Peyer's patch (tissue), 4 donors: ENCODE results near the gene TSPAN18. TPM values are rescaled to one million over a fixed set of nuclear protein-coding genes. Genes with fewer than 3 reads are reported as not detected.

ENCODE experiments used
- DNase-seq, 3 donors: peaks; one replicate each; pipeline ENCODE4 v3.0.0-alpha.2; 2017 to 2019
- H3K27ac ChIP-seq, 4 donors: fragments of 200-600 bp; sonication (generic); one replicate each; pipeline ENCODE4 v1.5.1; 2016 to 2019
- H3K27me3 ChIP-seq, 2 donors: fragments of 200-600 bp; sonication (generic); one replicate each; pipeline ENCODE4 v1.5.1; 2019
- H3K36me3 ChIP-seq, 3 donors: fragments of 200-600 bp; sonication (generic); one replicate each; pipeline ENCODE4 v1.5.1; 2016 to 2019
- H3K4me1 ChIP-seq, 4 donors: fragments of 200-600 bp; sonication (generic); one replicate each; pipeline ENCODE4 v1.5.1; 2016 to 2019
- H3K4me3 ChIP-seq, 4 donors: fragments of 200-600 bp; sonication (generic); 1 replicate in 3 of 4; 2 replicates in 1 of 4; pipeline ENCODE4 v1.5.1; 2016 to 2019; ENCODE audit warnings: mild to moderate bottlenecking in 1 of 4
- H3K9me3 ChIP-seq, 4 donors: fragments of 200-600 bp; sonication (generic); one replicate each; pipeline ENCODE4 v1.5.1; 2016 to 2019; ENCODE audit warnings: mild to moderate bottlenecking in 1 of 4
- CTCF ChIP-seq, 6 experiments: fragments of 450-650 bp in 4 of 6; fragments of 200-600 bp in 2 of 6; sonication (generic) in 1 of 6; IDR thresholded peaks; one replicate each; pipeline ENCODE4 v1.5.1; 2017 to 2019; ENCODE audit warnings: antibody characterized with exemption in 6 of 6, mild to moderate bottlenecking in 3 of 6, moderate library complexity in 1 of 6
- POLR2A ChIP-seq, 2 donors: fragments of 450-650 bp; IDR thresholded peaks; one replicate each; pipeline ENCODE4 v1.5.1; 2017; ENCODE audit warnings: antibody characterized with exemption in 2 of 2, mild to moderate bottlenecking in 2 of 2, moderate library complexity in 2 of 2
- total RNA-seq, 4 donors: library from RNA; depleted of rRNA; stranded (reverse); fragments of >200 nt; gene quantifications; one replicate each; pipeline ENCODE4 v1.1.0, GENCODE V29; 2016

The TSPAN18 gene
- total RNA-seq, 4 donors from 2014 or later = 1.1 to 19.8 (median 3.1) TPM

DNA sequence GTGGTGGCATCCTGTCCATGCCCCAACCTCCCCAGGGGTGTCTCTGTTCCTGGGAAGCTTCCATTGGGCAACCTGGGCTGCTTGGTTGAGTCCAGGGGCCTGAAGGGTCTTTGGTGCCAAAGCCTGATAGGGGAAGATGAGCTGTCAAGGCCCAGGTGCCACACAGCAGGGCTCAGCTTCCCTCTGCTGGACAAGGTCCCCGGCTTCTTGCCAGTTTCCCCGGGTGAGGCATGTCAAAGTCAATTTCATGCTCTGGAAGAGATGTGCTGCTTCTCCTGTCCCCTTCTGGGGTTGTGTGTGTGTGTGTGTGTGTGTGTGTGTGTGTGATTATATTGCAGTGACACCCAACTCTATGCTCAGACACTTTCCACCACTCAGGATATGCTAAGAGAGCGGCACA is 197.0 kb downstream of the TSPAN18 start:
- Histone ChIP-seq H3K9me3 (no peaks in the 10 kb centered on the region), H3K36me3 (no peaks in the 10 kb centered on the region), H3K27me3 (no peaks in the 10 kb centered on the region), H3K4me3 (no peak overlapping the region), H3K27ac (no peak overlapping the region), H3K4me1 (no peaks in the 10 kb centered on the region)
- no peak for TF ChIP-seq CTCF (IDR thresholded peaks at IDR 0.05)
- no peak for TF ChIP-seq POLR2A (IDR thresholded peaks at IDR 0.05)
- no peak for DNase-seq

- no peak overlapping the region for H3K27ac ChIP-seq
- no peaks in the 10 kb centered on the region for H3K27me3 ChIP-seq
- TF ChIP-seq POLR2A (IDR thresholded peaks at IDR 0.05) (no peak), CTCF (IDR thresholded peaks at IDR 0.05) (no peak)
- H3K4me3 ChIP-seq = no peak overlapping the region
- H3K4me1 ChIP-seq = no peaks in the 10 kb centered on the region
- H3K36me3 ChIP-seq = no peaks in the 10 kb centered on the region
- no peak for DNase-seq
- H3K9me3 ChIP-seq = no peaks in the 10 kb centered on the region
Measured at GRCh38 chr11:44926036-44926435, 199.3 kb downstream of the TSPAN18 start.

DNA sequence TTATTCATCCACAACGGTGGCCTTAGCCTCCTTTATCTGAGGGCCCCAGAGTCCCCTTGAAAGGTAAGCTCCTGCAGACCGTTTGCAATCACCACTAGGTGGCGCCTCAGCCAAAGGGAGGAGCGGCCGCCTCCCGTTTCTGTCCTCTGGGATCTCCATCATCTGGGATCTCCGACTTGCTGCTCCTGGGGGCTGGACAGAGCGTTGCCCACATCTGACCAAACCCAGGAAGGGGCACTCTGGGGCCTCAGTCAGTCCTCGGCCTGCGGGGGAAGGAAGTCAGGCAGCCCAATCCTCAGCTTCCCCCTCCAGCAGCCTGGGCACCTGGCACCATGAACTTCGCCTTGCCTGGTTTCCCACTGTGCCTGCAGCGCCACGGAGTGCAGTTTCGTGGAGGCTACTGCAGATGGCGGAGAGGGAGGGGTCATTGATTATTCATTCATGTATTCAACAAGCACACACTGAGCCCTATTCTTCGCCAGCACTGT is 200.5 kb downstream of the TSPAN18 start:
- no peaks in the 10 kb centered on the region for H3K36me3 ChIP-seq

DNA sequence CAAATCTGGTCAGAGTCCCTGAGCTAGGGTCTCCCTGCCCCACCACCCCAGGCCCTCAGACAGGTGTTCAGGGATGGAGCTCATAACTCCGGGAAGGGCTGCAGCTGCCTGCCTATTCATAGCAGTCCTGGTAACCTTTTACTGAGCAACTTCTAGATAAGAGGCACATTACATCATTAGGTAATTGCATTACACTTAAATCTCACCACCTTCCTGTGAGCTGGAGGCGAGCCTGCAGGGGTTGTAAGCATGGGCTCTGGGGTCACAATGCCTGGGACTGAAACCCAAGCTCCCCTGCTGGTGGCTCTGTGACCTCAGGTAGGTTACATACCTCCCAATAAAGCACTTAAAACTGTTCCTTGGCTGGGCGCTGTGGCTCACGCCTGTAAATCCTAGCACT is 201.4 kb downstream of the TSPAN18 start:
- TF ChIP-seq POLR2A (IDR thresholded peaks at IDR 0.05) (no peak), CTCF (IDR thresholded peaks at IDR 0.05) (no peak)
- Histone ChIP-seq H3K9me3 (no peaks in the 10 kb centered on the region), H3K27ac (no peak overlapping the region), H3K27me3 (no peaks in the 10 kb centered on the region), H3K4me1 (no peaks in the 10 kb centered on the region), H3K4me3 (no peak overlapping the region), H3K36me3 (no peaks in the 10 kb centered on the region)
- no peak for DNase-seq

More for the DNA sequence above, 200.5 kb downstream of the TSPAN18 start:
- Histone ChIP-seq H3K27ac (no peak overlapping the region), H3K4me1 (no peaks in the 10 kb centered on the region), H3K4me3 (no peak overlapping the region), H3K9me3 (no peaks in the 10 kb centered on the region), H3K27me3 (no peaks in the 10 kb centered on the region)
- TF ChIP-seq CTCF (IDR thresholded peaks at IDR 0.05) = peak; percentile 63 to 91 (median 79)
- TF ChIP-seq POLR2A (IDR thresholded peaks at IDR 0.05) = no peak
- peak; percentile 51 to 85 (median 80) for DNase-seq

- no peaks in the 10 kb centered on the region for H3K9me3 ChIP-seq
- H3K27ac ChIP-seq = no peak overlapping the region
- DNase-seq = no peak
- no peaks in the 10 kb centered on the region for H3K36me3 ChIP-seq
- no peaks in the 10 kb centered on the region for H3K27me3 ChIP-seq
- no peak overlapping the region for H3K4me3 ChIP-seq
- no peak for TF ChIP-seq CTCF (IDR thresholded peaks at IDR 0.05)
- no peaks in the 10 kb centered on the region for H3K4me1 ChIP-seq
Measured at GRCh38 chr11:44928816-44929215, 202.1 kb downstream of the TSPAN18 start.
